Muscle of arm (tissue), 12 donors: Measurements from ENCODE around the gene PTPN2. TPM values are rescaled to one million over a fixed set of nuclear protein-coding genes. Genes with fewer than 3 reads are reported as not detected.

Source experiments
- DNase-seq: peaks from one replicate; pipeline ENCODE4 v3.0.0-alpha.2; 2013
- polyA plus RNA-seq, 12 donors: library from polyadenylated mRNA; unstranded; fragments of 120-200 nt; gene quantifications; one replicate each; pipeline ENCODE4 v1.2.1, GENCODE V29; 2013; ENCODE audit not compliant: insufficient read length in 12 of 12

The PTPN2 gene
- polyA plus RNA-seq, 12 donors, result 19.3 to 59.2 (median 31.7) TPM; not detected in 1

DNA sequence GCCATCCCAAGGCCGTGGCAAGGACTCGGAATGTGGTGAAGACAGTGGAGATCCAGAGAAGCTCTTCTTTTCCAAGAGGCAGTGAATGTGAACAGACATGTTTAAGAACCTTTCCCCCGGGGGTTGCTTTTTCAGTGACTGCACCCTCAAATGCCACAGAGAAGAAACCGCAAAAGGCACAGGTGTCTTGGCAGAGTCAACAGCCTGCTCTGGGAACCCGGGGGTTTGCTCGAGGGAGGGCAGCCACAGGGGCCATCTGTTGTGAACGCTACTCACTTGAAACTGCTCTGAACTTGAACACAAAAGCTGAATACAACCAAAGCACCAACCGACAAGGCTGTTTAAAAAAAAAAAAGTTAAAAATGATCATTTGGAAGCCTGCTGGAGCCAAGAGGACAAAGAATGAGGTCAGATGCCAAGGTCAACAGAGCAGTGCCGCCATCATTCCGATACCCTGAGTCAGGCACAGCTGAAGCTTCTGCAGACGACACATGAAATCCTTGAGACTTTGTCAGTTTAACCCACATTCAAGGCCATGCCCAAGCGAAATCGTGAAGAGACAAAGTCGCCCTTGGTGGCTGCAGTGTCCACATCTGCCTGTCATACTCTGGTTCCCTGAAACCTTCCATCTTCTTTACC, 133.8 kb downstream of the PTPN2 start:
- no peak for DNase-seq

- no peak for DNase-seq
These were observed 134.9 kb downstream of the PTPN2 start for GRCh38 chr18:12749121-12749520.

- DNase-seq, result no peak
These were observed 135.4 kb downstream of the PTPN2 start for GRCh38 chr18:12748671-12749070.

GRCh38 chr18:12747530-12748315, 136.3 kb downstream of the PTPN2 start:
- no peak for DNase-seq

GRCh38 chr18:12745095-12745795, 138.8 kb downstream of the PTPN2 start:
- no peak for DNase-seq

DNA sequence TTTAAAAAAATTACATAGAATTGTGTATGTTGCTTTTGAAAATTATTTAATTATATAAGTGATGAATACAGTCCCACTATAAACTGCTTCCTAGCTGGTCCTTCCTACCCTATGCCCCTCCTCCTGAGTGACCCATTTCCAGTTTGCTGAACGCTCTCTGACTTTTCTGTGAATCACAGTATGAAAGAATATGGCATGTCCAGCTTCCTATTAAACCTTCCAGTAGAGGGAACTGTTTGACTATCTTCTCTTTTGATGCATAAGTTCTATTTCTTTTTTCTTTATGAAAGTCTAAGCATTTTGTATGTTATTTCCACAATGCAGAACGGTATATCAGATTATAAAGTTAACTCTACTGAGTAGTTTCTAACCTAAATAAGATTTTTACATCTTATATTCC, 139.9 kb downstream of the PTPN2 start:
- DNase-seq, result peak; percentile 36

DNA sequence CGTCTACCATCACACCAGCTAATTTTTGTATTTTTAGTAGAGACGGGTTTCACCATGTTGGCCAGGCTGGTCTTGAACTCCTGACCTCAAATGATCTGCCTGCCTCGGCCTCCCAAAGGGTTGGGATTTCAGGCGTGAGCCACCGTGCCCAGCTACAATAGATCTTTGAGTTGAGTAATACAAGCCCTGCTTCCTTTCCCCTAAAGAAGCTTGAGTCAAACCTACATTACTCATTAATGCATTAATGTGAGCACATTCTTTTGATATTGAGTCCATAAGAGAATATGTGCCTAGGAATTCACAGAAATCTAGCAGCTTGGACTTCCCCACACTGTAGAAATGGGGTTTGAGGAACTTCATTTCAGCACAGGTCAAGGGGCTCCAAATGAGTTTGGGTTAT, 141.6 kb downstream of the PTPN2 start:
- DNase-seq, result no peak

Other genes with a start within 250 kb of the PTPN2 start
- 10 to 100 TPM in 11 of 12 donors, not detected in 1; 11.5 to 15.7 (median 13.6) TPM for gene SPIRE1, start 226.1 kb downstream of the PTPN2 start, polyA plus RNA-seq
- 1 to 10 TPM in 11 of 12 donors, not detected in 1; 5.1 to 9.9 (median 6.1) TPM for gene CEP76, start 181.5 kb downstream of the PTPN2 start, polyA plus RNA-seq
- 10 to 100 TPM in 11 of 12 donors, not detected in 1; 41.9 to 74.3 (median 51.0) TPM for gene PSMG2, start 181.2 kb downstream of the PTPN2 start, polyA plus RNA-seq
- gene SEH1L, start 63.8 kb upstream of the PTPN2 start, polyA plus RNA-seq, result 10 to 100 TPM in 11 of 12 donors, not detected in 1; 15.1 to 34.1 (median 27.9) TPM
- gene CEP192, start 107.1 kb upstream of the PTPN2 start, polyA plus RNA-seq, result 10 to 100 TPM in 10 of 12 donors, 1 to 10 TPM in 1, not detected in 1; 8.5 to 43.4 (median 24.8) TPM